A549 (cell line): ENCODE data around the gene CCDC188.

ENCODE experiments used
- CTCF ChIP-seq: fragments of >200 bp; sonication (Bioruptor Twin); formaldehyde crosslinking; IDR thresholded peaks from 3 replicates; pipeline ENCODE4 v1.5.1; 2016
- POLR2A ChIP-seq: IDR thresholded peaks from 2 replicates; pipeline ENCODE4 v1.6.1; 2012; ENCODE audit warnings: mild to moderate bottlenecking, low read length
- SMC3 ChIP-seq: fragments of >200 bp; sonication (Bioruptor Twin); formaldehyde crosslinking; IDR thresholded peaks from 3 replicates; pipeline ENCODE4 v1.6.1; 2018; ENCODE audit warnings: inconsistent platforms

GRCh38 chr22:20196094-20196842 is 45.4 kb upstream of the CCDC188 start:
- TF ChIP-seq POLR2A, result no peak
- TF ChIP-seq CTCF, result no peak
- TF ChIP-seq SMC3, result no peak
